ENCODE results near the gene TMEM217. TPM values are rescaled to one million over a fixed set of nuclear protein-coding genes. Genes with fewer than 3 reads are reported as not detected.

Gene TMEM217
- total and polyA plus RNA-seq, 7 donors = 0.55 to 5.3 (median 0.80) TPM; not detected in 1

GRCh38 chr6:37241775-37242428 lies 16.0 kb downstream of the TMEM217 start:
- Histone ChIP-seq H3K27ac (peak overlapping the region; percentile 63 to 81 (median 80)), H3K36me3 (no peaks in the 10 kb centered on the region), H3K4me1 (peaks cover 0 to 60% (median 46%) of the 10 kb centered on the region in 4 donors), H3K9me3 (no peaks in the 10 kb centered on the region), H3K4me3 (no peak overlapping the region), H3K27me3 (no peaks in the 10 kb centered on the region)
- intact Hi-C loops (cut with DNase I) = no loop called here
- TF ChIP-seq POLR2A (IDR thresholded peaks at IDR 0.05) (no peak), POLR2AphosphoS5 (IDR thresholded peaks at IDR 0.05) (no peak), CTCF (IDR thresholded peaks at IDR 0.05) (no peak), EP300 (IDR thresholded peaks at IDR 0.05) (no peak)
- no peak for DNase-seq
- WGBS, 2 donors = 88 to 93% methylated on average over 5 of the region's 5 CpGs

GRCh38 chr6:37241131-37241530 lies 16.8 kb downstream of the TMEM217 start:
- Histone ChIP-seq H3K9me3 (no peaks in the 10 kb centered on the region), H3K27ac (peak overlapping the region in 3 of 4 donors; percentile 70 to 81 (median 79)), H3K36me3 (no peaks in the 10 kb centered on the region), H3K27me3 (no peaks in the 10 kb centered on the region), H3K4me3 (no peak overlapping the region), H3K4me1 (peaks cover 0 to 60% (median 46%) of the 10 kb centered on the region in 4 donors)
- DNase-seq = no peak
- TF ChIP-seq CTCF (IDR thresholded peaks at IDR 0.05) (no peak), POLR2A (IDR thresholded peaks at IDR 0.05) (no peak), EP300 (IDR thresholded peaks at IDR 0.05) (no peak), POLR2AphosphoS5 (IDR thresholded peaks at IDR 0.05) (no peak)
- intact Hi-C loops (cut with DNase I) = no loop called here
- WGBS, 2 donors = 96 to 97% methylated on average over 6 of the region's 6 CpGs

GRCh38 chr6:37239950-37240713 lies 17.8 kb downstream of the TMEM217 start:
- DNase-seq = peak; percentile 96
- peaks cover 0 to 58% (median 41%) of the 10 kb centered on the region in 4 donors for H3K4me1 ChIP-seq
- intact Hi-C loops (cut with DNase I) = no loop called here
- peak overlapping the region; percentile 64 to 81 (median 74) for H3K27ac ChIP-seq
- 23 to 35% methylated on average over 4 of the region's 4 CpGs for WGBS, 2 donors
- H3K4me3 ChIP-seq = no peak overlapping the region
- H3K27me3 ChIP-seq = no peaks in the 10 kb centered on the region
- H3K9me3 ChIP-seq = no peaks in the 10 kb centered on the region
- H3K36me3 ChIP-seq = no peaks in the 10 kb centered on the region
- TF ChIP-seq POLR2AphosphoS5 (IDR thresholded peaks at IDR 0.05) = peak; percentile 55 to 83 (median 68)
- no peak for TF ChIP-seq POLR2A (IDR thresholded peaks at IDR 0.05)
- no peak for TF ChIP-seq CTCF (IDR thresholded peaks at IDR 0.05)
- peak in 3 of 4 donors; percentile 16 to 83 (median 60) for TF ChIP-seq EP300 (IDR thresholded peaks at IDR 0.05)

- Histone ChIP-seq H3K27ac (peak overlapping the region; percentile 64 to 81 (median 74)), H3K27me3 (no peaks in the 10 kb centered on the region), H3K4me3 (no peak overlapping the region), H3K4me1 (peaks cover 0 to 52% (median 35%) of the 10 kb centered on the region in 4 donors), H3K9me3 (no peaks in the 10 kb centered on the region), H3K36me3 (no peaks in the 10 kb centered on the region)
- intact Hi-C loops (cut with DNase I) = no loop called here
- no peak for DNase-seq
- no peak for TF ChIP-seq POLR2A (IDR thresholded peaks at IDR 0.05)
- TF ChIP-seq CTCF (IDR thresholded peaks at IDR 0.05) = no peak
- no peak for TF ChIP-seq POLR2AphosphoS5 (IDR thresholded peaks at IDR 0.05)
- TF ChIP-seq EP300 (IDR thresholded peaks at IDR 0.05) = no peak
- 87 to 90% methylated on average over 3 of the region's 3 CpGs for WGBS, 2 donors
Measured at GRCh38 chr6:37239526-37239925, 18.4 kb downstream of the TMEM217 start.
